ENCODE measurements around the gene APOO. TPM values are rescaled to one million over a fixed set of nuclear protein-coding genes. Genes with fewer than 3 reads are reported as not detected.

APOO gene
- total RNA-seq, 3 donors from 2014 or later (not counting 1 experiment from before 2014, with no cell fraction given), result 8.8 to 13.0 (median 10.0) TPM

- ATAC-seq (no peak), DNase-seq (no peak)
- no peaks in the 10 kb centered on the region for H3K27me3 Mint-ChIP-seq (ENCODE audit: low read depth in 2 of 2)
- intact Hi-C loops (cut with micrococcal nuclease), result no loop called here
- Histone ChIP-seq H3K4me3 (ENCODE audit: low read length) (no peak overlapping the region), H3K36me3 (ENCODE audit: control insufficient read depth, insufficient read depth, low read length) (no peaks in the 10 kb centered on the region), H3K27ac (ENCODE audit: low read length) (no peak overlapping the region), H3K4me1 (ENCODE audit: control insufficient read depth, insufficient read depth, low read length) (no peaks in the 10 kb centered on the region), H3K27me3 (ENCODE audit: control insufficient read depth, insufficient read depth, low read length) (no peaks in the 10 kb centered on the region), H3K9me3 (ENCODE audit: control insufficient read depth, insufficient read depth, low read length) (no peaks in the 10 kb centered on the region)
- no peaks in the 10 kb centered on the region for H3K36me3 Mint-ChIP-seq
- H3K4me3 Mint-ChIP-seq, result no peak overlapping the region
- H3K4me1 Mint-ChIP-seq, result no peaks in the 10 kb centered on the region
- no peaks in the 10 kb centered on the region for H3K9me3 Mint-ChIP-seq
- WGBS (ENCODE audit: insufficient coverage), result 84% methylated on average over 6 of the region's 6 CpGs
- no peak overlapping the region for H3K27ac Mint-ChIP-seq
- TF ChIP-seq CTCF (IDR thresholded peaks at IDR 0.05), result no peak
These were observed 84.9 kb downstream of the APOO start for GRCh38 chrX:23822841-23823240.

- H3K36me3 ChIP-seq (ENCODE audit: control insufficient read depth, insufficient read depth, low read length), result no peaks in the 10 kb centered on the region
- H3K27me3 ChIP-seq (ENCODE audit: control insufficient read depth, insufficient read depth, low read length), result no peaks in the 10 kb centered on the region
- WGBS (ENCODE audit: insufficient coverage), result no CpG with 5 or more reads among the region's 3 CpGs
- no peak for DNase-seq
- intact Hi-C loops (cut with micrococcal nuclease), result no loop called here
- Mint-ChIP-seq H3K9me3 (no peaks in the 10 kb centered on the region), H3K27me3 (ENCODE audit: low read depth in 2 of 2) (no peaks in the 10 kb centered on the region), H3K27ac (no peak overlapping the region), H3K4me3 (no peak overlapping the region), H3K4me1 (no peaks in the 10 kb centered on the region), H3K36me3 (no peaks in the 10 kb centered on the region)
- H3K4me1 ChIP-seq (ENCODE audit: control insufficient read depth, insufficient read depth, low read length), result peaks cover 3% of the 10 kb centered on the region
- no peak overlapping the region for H3K4me3 ChIP-seq (ENCODE audit: low read length)
- H3K9me3 ChIP-seq (ENCODE audit: control insufficient read depth, insufficient read depth, low read length), result no peaks in the 10 kb centered on the region
- ATAC-seq, result no peak
- TF ChIP-seq CTCF (IDR thresholded peaks at IDR 0.05), result no peak
- no peak overlapping the region for H3K27ac ChIP-seq (ENCODE audit: low read length)
These were observed 85.3 kb downstream of the APOO start for GRCh38 chrX:23822397-23822796.

- TF ChIP-seq CTCF (IDR thresholded peaks at IDR 0.05), result no peak
- ATAC-seq (no peak), DNase-seq (no peak)
- no peaks in the 10 kb centered on the region for H3K4me1 Mint-ChIP-seq
- no peaks in the 10 kb centered on the region for H3K36me3 ChIP-seq (ENCODE audit: control insufficient read depth, insufficient read depth, low read length)
- intact Hi-C loops (cut with micrococcal nuclease), result no loop called here
- no peaks in the 10 kb centered on the region for H3K9me3 ChIP-seq (ENCODE audit: control insufficient read depth, insufficient read depth, low read length)
- 100% methylated on average over 1 of the region's 2 CpGs for WGBS (ENCODE audit: insufficient coverage)
- H3K27ac Mint-ChIP-seq, result no peak overlapping the region
- no peaks in the 10 kb centered on the region for H3K36me3 Mint-ChIP-seq
- no peak overlapping the region for H3K4me3 ChIP-seq (ENCODE audit: low read length)
- H3K27me3 Mint-ChIP-seq (ENCODE audit: low read depth in 2 of 2), result no peaks in the 10 kb centered on the region
- no peak overlapping the region for H3K4me3 Mint-ChIP-seq
- H3K9me3 Mint-ChIP-seq, result no peaks in the 10 kb centered on the region
- no peaks in the 10 kb centered on the region for H3K27me3 ChIP-seq (ENCODE audit: control insufficient read depth, insufficient read depth, low read length)
- no peak overlapping the region for H3K27ac ChIP-seq (ENCODE audit: low read length)
- peaks cover 8% of the 10 kb centered on the region for H3K4me1 ChIP-seq (ENCODE audit: control insufficient read depth, insufficient read depth, low read length)
These were observed 85.9 kb downstream of the APOO start for GRCh38 chrX:23821847-23822246.

- H3K4me1 Mint-ChIP-seq, result no peaks in the 10 kb centered on the region
- Histone ChIP-seq H3K9me3 (ENCODE audit: control insufficient read depth, insufficient read depth, low read length) (no peaks in the 10 kb centered on the region), H3K27ac (ENCODE audit: low read length) (no peak overlapping the region), H3K4me1 (ENCODE audit: control insufficient read depth, insufficient read depth, low read length) (peaks cover 8% of the 10 kb centered on the region), H3K4me3 (ENCODE audit: low read length) (no peak overlapping the region), H3K36me3 (ENCODE audit: control insufficient read depth, insufficient read depth, low read length) (no peaks in the 10 kb centered on the region), H3K27me3 (ENCODE audit: control insufficient read depth, insufficient read depth, low read length) (no peaks in the 10 kb centered on the region)
- H3K9me3 Mint-ChIP-seq, result no peaks in the 10 kb centered on the region
- H3K27me3 Mint-ChIP-seq (ENCODE audit: low read depth in 2 of 2), result no peaks in the 10 kb centered on the region
- no peak overlapping the region for H3K27ac Mint-ChIP-seq
- no peak for DNase-seq
- H3K36me3 Mint-ChIP-seq, result no peaks in the 10 kb centered on the region
- 84% methylated on average over 4 of the region's 6 CpGs for WGBS (ENCODE audit: insufficient coverage)
- H3K4me3 Mint-ChIP-seq, result no peak overlapping the region
- intact Hi-C loops (cut with micrococcal nuclease), result no loop called here
- ATAC-seq, result no peak
- TF ChIP-seq CTCF (IDR thresholded peaks at IDR 0.05), result no peak
These were observed 87.4 kb downstream of the APOO start for GRCh38 chrX:23820235-23820782.
